Astrocyte (in vitro differentiated cells and primary cell): ENCODE measurements around the gene GABRA1. TPM values are rescaled to one million over a fixed set of nuclear protein-coding genes. Genes with fewer than 3 reads are reported as not detected.

Experiments
- DNase-seq: peaks from one replicate; pipeline ENCODE4 v3.0.0-alpha.2; 2010; ENCODE audit warnings: low read depth
- FAIRE-seq: peaks from 2 replicates; lab custom pipeline; 2011; peaks lifted over from hg19 to GRCh38; lab: Jason Lieb, UNC
- H2AFZ ChIP-seq: 2 replicates; pipeline ENCODE4 v1.6.0; 2012; ENCODE audit warnings: low read depth, low read length, inconsistent platforms
- H3K27ac ChIP-seq: 2 replicates; pipeline ENCODE4 v1.5.1; 2011; ENCODE audit warnings: low read depth, low read length, inconsistent platforms
- H3K27me3 ChIP-seq: 2 replicates; pipeline ENCODE4 v1.6.0; 2011; ENCODE audit warnings: low read length, inconsistent platforms; ENCODE audit not compliant: insufficient read depth
- H3K36me3 ChIP-seq: 2 replicates; pipeline ENCODE4 v1.5.1; 2011; ENCODE audit warnings: low read length, inconsistent platforms; ENCODE audit not compliant: insufficient read depth
- H3K4me1 ChIP-seq: 2 replicates; pipeline ENCODE4 v1.5.1; 2011; ENCODE audit warnings: low read length, inconsistent platforms; ENCODE audit not compliant: insufficient read depth
- H3K4me2 ChIP-seq: 2 replicates; pipeline ENCODE4 v1.6.0; 2012; ENCODE audit warnings: low read length, inconsistent platforms
- H3K4me3 ChIP-seq: 2 replicates; pipeline ENCODE4 v1.5.1; 2011; ENCODE audit warnings: low read depth, mild to moderate bottlenecking, low read length, inconsistent platforms; ENCODE audit not compliant: insufficient read depth
- H3K79me2 ChIP-seq: 2 replicates; pipeline ENCODE4 v1.6.0; 2012; ENCODE audit warnings: mild to moderate bottlenecking, low read length, inconsistent platforms; ENCODE audit not compliant: insufficient read depth
- H3K9ac ChIP-seq: 2 replicates; pipeline ENCODE4 v1.6.0; 2012; ENCODE audit warnings: mild to moderate bottlenecking, low read length, inconsistent platforms
- H3K9me3 ChIP-seq: 2 replicates; pipeline ENCODE4 v1.5.1; 2012; ENCODE audit warnings: low read depth, mild to moderate bottlenecking, low read length, inconsistent platforms; ENCODE audit not compliant: insufficient read depth
- H4K20me1 ChIP-seq: 2 replicates; pipeline ENCODE4 v1.6.0; 2012; ENCODE audit warnings: low read length, inconsistent platforms; ENCODE audit not compliant: insufficient read depth
- H3K27ac Mint-ChIP-seq: one replicate; pipeline ENCODE4 v1.8.0; 2021; ENCODE audit warnings: mild to moderate bottlenecking, mixed read lengths; ENCODE audit not compliant: unreplicated experiment
- H3K27me3 Mint-ChIP-seq: one replicate; pipeline ENCODE4 v1.8.0; 2021; ENCODE audit warnings: low read depth, mixed read lengths; ENCODE audit not compliant: unreplicated experiment
- H3K36me3 Mint-ChIP-seq: one replicate; pipeline ENCODE4 v1.8.0; 2021; ENCODE audit warnings: low read depth, mixed read lengths; ENCODE audit not compliant: unreplicated experiment
- H3K4me1 Mint-ChIP-seq: one replicate; pipeline ENCODE4 v1.8.0; 2021; ENCODE audit warnings: low read depth, mixed read lengths; ENCODE audit not compliant: unreplicated experiment
- H3K4me3 Mint-ChIP-seq: one replicate; pipeline ENCODE4 v1.8.0; 2021; ENCODE audit warnings: mild to moderate bottlenecking, moderate library complexity, mixed read lengths; ENCODE audit not compliant: unreplicated experiment
- H3K9me3 Mint-ChIP-seq: one replicate; pipeline ENCODE4 v1.8.0; 2021; ENCODE audit warnings: mild to moderate bottlenecking, mixed read lengths; ENCODE audit not compliant: unreplicated experiment
- EZH2 ChIP-seq: IDR thresholded peaks from 2 replicates; pipeline ENCODE4 v1.6.1; 2012; ENCODE audit warnings: mild to moderate bottlenecking, low read length, inconsistent platforms; ENCODE audit not compliant: insufficient read depth
- total RNA-seq: library from RNA; stranded (reverse); gene quantifications from 2 replicates; pipeline ENCODE4 v1.2.1, GENCODE V29; 2021
- TF ChIP-seq, protein P1 (sequence below): IDR thresholded peaks from 2 replicates; pipeline ENCODE4 v1.5.1; 2011; ENCODE audit warnings: low read depth, mild to moderate bottlenecking, inconsistent platforms, low read length, moderate library complexity; ENCODE audit not compliant: insufficient read depth

Gene GABRA1
- total RNA-seq, 1 donor from 2014 or later = 0.32 TPM

DNA sequence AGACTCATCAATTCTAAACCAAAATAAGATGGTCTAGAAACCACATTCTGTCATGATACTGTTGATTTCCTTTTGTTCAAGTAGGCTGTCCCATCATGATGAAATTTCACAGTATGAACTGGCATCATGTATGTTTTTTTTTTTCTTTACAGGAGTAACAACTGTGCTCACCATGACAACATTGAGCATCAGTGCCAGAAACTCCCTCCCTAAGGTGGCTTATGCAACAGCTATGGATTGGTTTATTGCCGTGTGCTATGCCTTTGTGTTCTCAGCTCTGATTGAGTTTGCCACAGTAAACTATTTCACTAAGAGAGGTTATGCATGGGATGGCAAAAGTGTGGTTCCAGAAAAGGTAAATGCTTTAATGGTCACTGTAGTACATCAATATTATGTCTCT, 47.6 kb downstream of the GABRA1 start:
- no peak overlapping the region for H3K4me3 Mint-ChIP-seq
- no peaks in the 10 kb centered on the region for H4K20me1 ChIP-seq

DNA sequence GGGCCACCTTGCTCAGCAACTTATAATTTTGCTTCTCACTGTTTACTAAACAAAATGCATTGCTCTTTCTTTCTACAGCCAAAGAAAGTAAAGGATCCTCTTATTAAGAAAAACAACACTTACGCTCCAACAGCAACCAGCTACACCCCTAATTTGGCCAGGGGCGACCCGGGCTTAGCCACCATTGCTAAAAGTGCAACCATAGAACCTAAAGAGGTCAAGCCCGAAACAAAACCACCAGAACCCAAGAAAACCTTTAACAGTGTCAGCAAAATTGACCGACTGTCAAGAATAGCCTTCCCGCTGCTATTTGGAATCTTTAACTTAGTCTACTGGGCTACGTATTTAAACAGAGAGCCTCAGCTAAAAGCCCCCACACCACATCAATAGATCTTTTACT, 49.1 kb downstream of the GABRA1 start:
- no peak overlapping the region for H2AFZ ChIP-seq
- no peaks in the 10 kb centered on the region for H3K27me3 ChIP-seq
- DNase-seq (no peak), FAIRE-seq (no peak)
- TF ChIP-seq, protein P1, sequence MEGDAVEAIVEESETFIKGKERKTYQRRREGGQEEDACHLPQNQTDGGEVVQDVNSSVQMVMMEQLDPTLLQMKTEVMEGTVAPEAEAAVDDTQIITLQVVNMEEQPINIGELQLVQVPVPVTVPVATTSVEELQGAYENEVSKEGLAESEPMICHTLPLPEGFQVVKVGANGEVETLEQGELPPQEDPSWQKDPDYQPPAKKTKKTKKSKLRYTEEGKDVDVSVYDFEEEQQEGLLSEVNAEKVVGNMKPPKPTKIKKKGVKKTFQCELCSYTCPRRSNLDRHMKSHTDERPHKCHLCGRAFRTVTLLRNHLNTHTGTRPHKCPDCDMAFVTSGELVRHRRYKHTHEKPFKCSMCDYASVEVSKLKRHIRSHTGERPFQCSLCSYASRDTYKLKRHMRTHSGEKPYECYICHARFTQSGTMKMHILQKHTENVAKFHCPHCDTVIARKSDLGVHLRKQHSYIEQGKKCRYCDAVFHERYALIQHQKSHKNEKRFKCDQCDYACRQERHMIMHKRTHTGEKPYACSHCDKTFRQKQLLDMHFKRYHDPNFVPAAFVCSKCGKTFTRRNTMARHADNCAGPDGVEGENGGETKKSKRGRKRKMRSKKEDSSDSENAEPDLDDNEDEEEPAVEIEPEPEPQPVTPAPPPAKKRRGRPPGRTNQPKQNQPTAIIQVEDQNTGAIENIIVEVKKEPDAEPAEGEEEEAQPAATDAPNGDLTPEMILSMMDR = no peak
- TF ChIP-seq EZH2 = no peak
- H4K20me1 ChIP-seq = no peaks in the 10 kb centered on the region
- H3K4me3 Mint-ChIP-seq = no peak overlapping the region
- no peak overlapping the region for H3K4me3 ChIP-seq
- H3K36me3 Mint-ChIP-seq = no peaks in the 10 kb centered on the region
- H3K4me1 Mint-ChIP-seq = no peaks in the 10 kb centered on the region
- no peaks in the 10 kb centered on the region for H3K9me3 ChIP-seq
- no peak overlapping the region for H3K27ac Mint-ChIP-seq
- H3K9ac ChIP-seq = no peak overlapping the region
- no peaks in the 10 kb centered on the region for H3K9me3 Mint-ChIP-seq
- no peaks in the 10 kb centered on the region for H3K36me3 ChIP-seq
- no peaks in the 10 kb centered on the region for H3K4me1 ChIP-seq
- H3K4me2 ChIP-seq = no peak overlapping the region
- no peak overlapping the region for H3K27ac ChIP-seq
- H3K27me3 Mint-ChIP-seq = no peaks in the 10 kb centered on the region
- no peaks in the 10 kb centered on the region for H3K79me2 ChIP-seq

More for the DNA sequence above, 47.6 kb downstream of the GABRA1 start:
- Histone ChIP-seq H3K9me3 (no peaks in the 10 kb centered on the region), H3K79me2 (no peaks in the 10 kb centered on the region), H3K4me1 (no peaks in the 10 kb centered on the region), H3K27me3 (no peaks in the 10 kb centered on the region), H3K9ac (no peak overlapping the region), H3K4me2 (no peak overlapping the region), H3K27ac (no peak overlapping the region), H3K4me3 (no peak overlapping the region), H2AFZ (no peak overlapping the region), H3K36me3 (no peaks in the 10 kb centered on the region)
- Mint-ChIP-seq H3K27me3 (no peaks in the 10 kb centered on the region), H3K36me3 (no peaks in the 10 kb centered on the region), H3K9me3 (no peaks in the 10 kb centered on the region), H3K4me1 (no peaks in the 10 kb centered on the region), H3K27ac (no peak overlapping the region)
- FAIRE-seq (no peak), DNase-seq (no peak)
- TF ChIP-seq EZH2 = no peak
- TF ChIP-seq, protein P1 = no peak

DNA sequence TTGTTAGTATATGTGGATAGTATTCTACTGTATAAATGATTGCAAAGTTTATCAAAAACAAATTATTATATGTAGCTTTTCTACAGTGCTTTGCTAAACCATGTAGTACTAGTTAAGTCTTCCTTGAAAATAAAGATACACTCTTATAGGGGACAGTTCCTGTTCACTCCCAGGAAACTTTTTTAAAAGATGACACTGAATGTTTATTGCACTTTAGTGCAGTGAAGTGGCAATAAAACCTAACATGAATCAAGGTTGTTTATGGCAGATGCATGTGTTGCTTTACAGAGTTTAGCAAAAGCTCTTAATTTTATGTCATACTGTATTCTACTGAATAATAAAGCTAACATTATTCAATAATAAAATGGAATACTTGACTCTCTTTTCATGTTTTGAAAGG, 51.7 kb downstream of the GABRA1 start:
- no peaks in the 10 kb centered on the region for H3K27me3 ChIP-seq
- no peak overlapping the region for H3K9ac ChIP-seq
- H4K20me1 ChIP-seq = no peaks in the 10 kb centered on the region
- no peaks in the 10 kb centered on the region for H3K9me3 ChIP-seq
- H3K4me1 ChIP-seq = no peaks in the 10 kb centered on the region
- H3K27ac ChIP-seq = no peak overlapping the region
- H3K4me3 ChIP-seq = no peak overlapping the region
- no peaks in the 10 kb centered on the region for H3K4me1 Mint-ChIP-seq
- H2AFZ ChIP-seq = no peak overlapping the region
- peaks cover 2% of the 10 kb centered on the region for H3K27me3 Mint-ChIP-seq
- H3K9me3 Mint-ChIP-seq = peaks cover 5% of the 10 kb centered on the region
- FAIRE-seq = no peak
- H3K36me3 ChIP-seq = no peaks in the 10 kb centered on the region
- H3K4me2 ChIP-seq = no peak overlapping the region
- no peak overlapping the region for H3K4me3 Mint-ChIP-seq
- H3K79me2 ChIP-seq = no peaks in the 10 kb centered on the region
- DNase-seq = no peak
- TF ChIP-seq, protein P1 = no peak
- TF ChIP-seq EZH2 = no peak
- H3K27ac Mint-ChIP-seq = no peak overlapping the region
- no peaks in the 10 kb centered on the region for H3K36me3 Mint-ChIP-seq
